IPS-20b (cell line): Measurements from ENCODE around the gene TIGD4.
A peak's percentile ranks its signal among the peaks of the same experiment; 100 is the strongest.
"Not testable (repeated sequence)": the region's sequence is repeated elsewhere in the genome, so short reads cannot be mapped to it uniquely, and the experiment has no call there.

Source experiments
- H3K27ac ChIP-seq: one replicate; pipeline ENCODE4 v1.5.1; 2013; ENCODE audit warnings: low read length
- H3K27me3 ChIP-seq: 2 replicates; pipeline ENCODE4 v1.6.1; 2013; ENCODE audit warnings: mild to moderate bottlenecking, low read length, inconsistent platforms; ENCODE audit not compliant: insufficient read depth
- H3K36me3 ChIP-seq: 2 replicates; pipeline ENCODE4 v1.6.1; 2013; ENCODE audit warnings: low read depth, mild to moderate bottlenecking, inconsistent platforms, low read length, moderate library complexity; ENCODE audit not compliant: insufficient read depth
- H3K4me1 ChIP-seq: 2 replicates; pipeline ENCODE4 v1.6.1; 2013; ENCODE audit warnings: mild to moderate bottlenecking, control low read depth, inconsistent platforms, low read length, moderate library complexity; ENCODE audit not compliant: insufficient read depth
- H3K4me3 ChIP-seq: 2 replicates; pipeline ENCODE4 v1.5.1; 2013; ENCODE audit warnings: mild to moderate bottlenecking, low read length, inconsistent platforms
- H3K9ac ChIP-seq: 2 replicates; pipeline ENCODE4 v1.6.1; 2013; ENCODE audit warnings: low read depth, mild to moderate bottlenecking, inconsistent platforms, low read length, moderate library complexity
- H3K9me3 ChIP-seq: 2 replicates; pipeline ENCODE4 v1.6.1; 2013; ENCODE audit warnings: mild to moderate bottlenecking, low read depth, low read length, inconsistent platforms; ENCODE audit not compliant: insufficient read depth

The TIGD4 gene

GRCh38 chr4:152778656-152779512 lies 646 bp downstream of the TIGD4 start:
- H3K27ac ChIP-seq = peak overlapping the region; percentile 41
- H3K9ac ChIP-seq = peak overlapping the region; percentile 80
- peak overlapping the region; percentile 90 for H3K4me3 ChIP-seq
- H3K27me3 ChIP-seq = peaks cover 8% of the 10 kb centered on the region; the same call in 1 of the 2 replicates
- H3K9me3 ChIP-seq = no peaks in the 10 kb centered on the region
- peaks cover 5% of the 10 kb centered on the region; the same call in 1 of the 2 replicates for H3K4me1 ChIP-seq
- H3K36me3 ChIP-seq = no peaks in the 10 kb centered on the region; the same call in 1 of the 2 replicates

- Histone ChIP-seq H3K36me3 (no peaks in the 10 kb centered on the region), H3K27ac (no peak overlapping the region), H3K4me1 (peaks cover 5% of the 10 kb centered on the region; the same call in 1 of the 2 replicates), H3K4me3 (no peak overlapping the region), H3K27me3 (peaks cover 8% of the 10 kb centered on the region; the same call in 1 of the 2 replicates), H3K9me3 (no peaks in the 10 kb centered on the region), H3K9ac (no peak overlapping the region)
These were observed 2.0 kb downstream of the TIGD4 start for GRCh38 chr4:152777488-152777887.

- H3K9me3 ChIP-seq = no peaks in the 10 kb centered on the region
- peaks cover 8% of the 10 kb centered on the region; the same call in 1 of the 2 replicates for H3K27me3 ChIP-seq
- H3K27ac ChIP-seq = no peak overlapping the region
- no peaks in the 10 kb centered on the region for H3K36me3 ChIP-seq
- H3K4me3 ChIP-seq = no peak overlapping the region
- peaks cover 5% of the 10 kb centered on the region; the same call in 1 of the 2 replicates for H3K4me1 ChIP-seq
- no peak overlapping the region for H3K9ac ChIP-seq
These were observed 3.2 kb downstream of the TIGD4 start for GRCh38 chr4:152776352-152776751.

- no peak overlapping the region for H3K27ac ChIP-seq
- H3K9ac ChIP-seq = no peak overlapping the region
- H3K4me1 ChIP-seq = peaks cover 5% of the 10 kb centered on the region; the same call in 1 of the 2 replicates
- H3K9me3 ChIP-seq = no peaks in the 10 kb centered on the region
- no peaks in the 10 kb centered on the region; the same call in 1 of the 2 replicates for H3K36me3 ChIP-seq
- peaks cover 8% of the 10 kb centered on the region; the same call in 1 of the 2 replicates for H3K27me3 ChIP-seq
- H3K4me3 ChIP-seq = no peak overlapping the region
These were observed 5.6 kb downstream of the TIGD4 start for GRCh38 chr4:152773953-152774352.

GRCh38 chr4:152773339-152773738 lies 6.2 kb downstream of the TIGD4 start:
- Histone ChIP-seq H3K4me1 (peaks cover 1% of the 10 kb centered on the region; the same call in 1 of the 2 replicates), H3K36me3 (no peaks in the 10 kb centered on the region; the same call in 1 of the 2 replicates), H3K4me3 (no peak overlapping the region), H3K27me3 (peaks cover 8% of the 10 kb centered on the region; the same call in 1 of the 2 replicates), H3K9ac (no peak overlapping the region), H3K27ac (no peak overlapping the region), H3K9me3 (no peaks in the 10 kb centered on the region)

- Histone ChIP-seq H3K27ac (no peak overlapping the region), H3K9me3 (no peaks in the 10 kb centered on the region), H3K27me3 (no peaks in the 10 kb centered on the region), H3K4me1 (no peaks in the 10 kb centered on the region), H3K36me3 (no peaks in the 10 kb centered on the region; the same call in 1 of the 2 replicates), H3K9ac (no peak overlapping the region), H3K4me3 (no peak overlapping the region)
These were observed 7.6 kb downstream of the TIGD4 start for GRCh38 chr4:152771741-152772533.

- H3K9me3 ChIP-seq, H3K4me3 ChIP-seq, H3K27ac ChIP-seq, H3K9ac ChIP-seq, H3K4me1 ChIP-seq, H3K27me3 ChIP-seq, H3K36me3 ChIP-seq: not testable (repeated sequence)
These were observed 14.3 kb downstream of the TIGD4 start for GRCh38 chr4:152765069-152765737.

GRCh38 chr4:152763796-152764195 lies 15.7 kb downstream of the TIGD4 start:
- H3K4me3 ChIP-seq = no peak overlapping the region
- no peak overlapping the region for H3K9ac ChIP-seq
- H3K27me3 ChIP-seq = no peaks in the 10 kb centered on the region
- no peak overlapping the region for H3K27ac ChIP-seq
- no peaks in the 10 kb centered on the region for H3K4me1 ChIP-seq
- H3K9me3 ChIP-seq = no peaks in the 10 kb centered on the region
- no peaks in the 10 kb centered on the region for H3K36me3 ChIP-seq

- H3K9me3 ChIP-seq = peaks cover 9% of the 10 kb centered on the region
- H3K27me3 ChIP-seq = no peaks in the 10 kb centered on the region
- no peak overlapping the region for H3K4me3 ChIP-seq
- no peak overlapping the region for H3K27ac ChIP-seq
- no peaks in the 10 kb centered on the region for H3K4me1 ChIP-seq
- H3K9ac ChIP-seq = no peak overlapping the region
- no peaks in the 10 kb centered on the region for H3K36me3 ChIP-seq
These were observed 30.9 kb downstream of the TIGD4 start for GRCh38 chr4:152748619-152749018.

GRCh38 chr4:152747444-152747843 lies 32.1 kb downstream of the TIGD4 start:
- no peaks in the 10 kb centered on the region for H3K4me1 ChIP-seq
- H3K27ac ChIP-seq = no peak overlapping the region
- H3K27me3 ChIP-seq = no peaks in the 10 kb centered on the region
- no peaks in the 10 kb centered on the region for H3K36me3 ChIP-seq
- peaks cover 8% of the 10 kb centered on the region for H3K9me3 ChIP-seq
- H3K4me3 ChIP-seq = no peak overlapping the region
- no peak overlapping the region for H3K9ac ChIP-seq

GRCh38 chr4:152738827-152739226 lies 40.7 kb downstream of the TIGD4 start:
- H3K4me1 ChIP-seq = no peaks in the 10 kb centered on the region
- no peak overlapping the region for H3K27ac ChIP-seq
- H3K9ac ChIP-seq = no peak overlapping the region
- H3K36me3 ChIP-seq = no peaks in the 10 kb centered on the region
- no peaks in the 10 kb centered on the region for H3K27me3 ChIP-seq
- no peaks in the 10 kb centered on the region for H3K9me3 ChIP-seq
- H3K4me3 ChIP-seq = no peak overlapping the region
